ENCODE data around the gene KDM3B. TPM values are rescaled to one million over a fixed set of nuclear protein-coding genes. Genes with fewer than 3 reads are reported as not detected.

Gene KDM3B
- polyA plus RNA-seq, 1 of the 3 experiments (the other 2 are of a cell fraction): 22.4 TPM

DNA sequence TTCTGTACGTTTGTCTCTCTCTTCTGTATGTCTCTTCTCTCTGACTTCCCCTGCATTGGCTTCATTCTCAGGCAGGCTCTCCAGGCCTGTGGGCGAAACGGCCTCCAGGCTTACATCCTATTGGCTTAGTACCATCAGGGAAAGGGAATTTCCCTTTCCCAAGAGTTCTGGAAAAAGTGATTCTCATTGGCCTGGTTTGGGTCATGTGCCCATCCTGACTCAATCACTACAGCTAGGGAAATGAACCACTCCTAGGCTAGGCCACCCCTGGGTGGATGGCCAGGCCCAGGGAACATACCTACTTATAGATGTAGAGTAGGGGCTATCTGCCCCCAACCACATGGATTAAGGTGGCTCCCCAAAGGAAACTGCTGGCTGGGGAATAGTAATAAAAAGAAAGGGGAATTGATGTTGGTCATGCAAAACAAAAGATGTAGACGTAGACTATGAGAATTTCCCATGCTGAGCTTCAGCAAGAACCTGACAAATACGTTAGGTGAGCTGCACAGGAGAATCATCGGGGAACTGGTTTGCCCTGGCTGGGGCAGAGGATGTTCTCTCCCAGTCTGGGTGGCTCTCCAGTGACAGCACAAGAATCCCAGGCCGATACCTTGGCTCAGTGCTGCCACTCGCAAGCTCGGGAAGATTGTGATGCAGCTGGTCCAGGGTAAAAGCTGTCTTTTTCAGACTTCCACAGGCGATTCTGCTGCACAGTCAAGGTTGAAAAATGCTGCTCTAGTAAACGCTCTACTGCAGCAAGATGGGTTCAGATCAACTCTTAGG is 109.0 kb downstream of the KDM3B start:
- no peaks in the 10 kb centered on the region for H3K27me3 ChIP-seq (ENCODE audit: insufficient read depth)
- H3K9me2 ChIP-seq: no peaks in the 10 kb centered on the region
- peaks cover 10% of the 10 kb centered on the region for H4K20me1 ChIP-seq (ENCODE audit: insufficient read depth)
- H3K9me3 ChIP-seq: no peaks in the 10 kb centered on the region
- no peak overlapping the region; the same call in 1 of the 2 replicates for H2AFZ ChIP-seq (ENCODE audit: low read depth)
- 0 out of 2 replicates have a peak, but pooled peaks cover 8% of the 10 kb centered on the region for H3K79me2 ChIP-seq (ENCODE audit: insufficient read depth)
- H3K9ac ChIP-seq: no peak overlapping the region
- H3K36me3 ChIP-seq (replicated peaks in 1 of 2; ENCODE audit: control insufficient read depth in 1 of 2, insufficient read depth in 2 of 2, low read length in 1 of 2): no peaks in the 10 kb centered on the region
- no peak for TF ChIP-seq RFX5 (IDR thresholded peaks at IDR 0.05; ENCODE audit: low read length)
- TF ChIP-seq FOXJ3 (CRISPR knock-in tag; IDR thresholded peaks at IDR 0.05): no peak
- TF ChIP-seq, protein P1, sequence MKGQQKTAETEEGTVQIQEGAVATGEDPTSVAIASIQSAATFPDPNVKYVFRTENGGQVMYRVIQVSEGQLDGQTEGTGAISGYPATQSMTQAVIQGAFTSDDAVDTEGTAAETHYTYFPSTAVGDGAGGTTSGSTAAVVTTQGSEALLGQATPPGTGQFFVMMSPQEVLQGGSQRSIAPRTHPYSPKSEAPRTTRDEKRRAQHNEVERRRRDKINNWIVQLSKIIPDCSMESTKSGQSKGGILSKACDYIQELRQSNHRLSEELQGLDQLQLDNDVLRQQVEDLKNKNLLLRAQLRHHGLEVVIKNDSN (IDR thresholded peaks at IDR 0.05; ENCODE audit: borderline replicate concordance, low read depth): peak; percentile 85
- no peak overlapping the region for H3K4me2 ChIP-seq
- DNase-seq: no peak
- H3K4me1 ChIP-seq (ENCODE audit: control insufficient read depth in 1 of 2, insufficient read depth in 2 of 2, low read depth in 1 of 2, low read length in 1 of 2): peaks cover under 1 to 15% of the 10 kb centered on the region in 2 experiments; a peak in 1 of 4 replicates
- H3K4me3 ChIP-seq (ENCODE audit: low read depth in 2 of 2, low read length in 1 of 2): no peak overlapping the region
- H3K27ac ChIP-seq (ENCODE audit: low read depth in 2 of 2, low read length in 1 of 2): no peak overlapping the region
- POLR2A ChIA-PET: no interaction called here
- H3F3A ChIP-seq (replicated peaks; ENCODE audit: insufficient read depth): peaks cover 4% of the 10 kb centered on the region
- CTCF ChIA-PET: interaction anchor here (1.2 to 11.7 kb wide), 3 partner anchors 12 to 51 kb away, joined by 3 to 196 read pairs (median 131); no protein-coding TSS in a partner anchor
- WGBS (ENCODE audit: low lambda C conversion rate): 92% methylated on average over 11 of the region's 11 CpGs

DNA sequence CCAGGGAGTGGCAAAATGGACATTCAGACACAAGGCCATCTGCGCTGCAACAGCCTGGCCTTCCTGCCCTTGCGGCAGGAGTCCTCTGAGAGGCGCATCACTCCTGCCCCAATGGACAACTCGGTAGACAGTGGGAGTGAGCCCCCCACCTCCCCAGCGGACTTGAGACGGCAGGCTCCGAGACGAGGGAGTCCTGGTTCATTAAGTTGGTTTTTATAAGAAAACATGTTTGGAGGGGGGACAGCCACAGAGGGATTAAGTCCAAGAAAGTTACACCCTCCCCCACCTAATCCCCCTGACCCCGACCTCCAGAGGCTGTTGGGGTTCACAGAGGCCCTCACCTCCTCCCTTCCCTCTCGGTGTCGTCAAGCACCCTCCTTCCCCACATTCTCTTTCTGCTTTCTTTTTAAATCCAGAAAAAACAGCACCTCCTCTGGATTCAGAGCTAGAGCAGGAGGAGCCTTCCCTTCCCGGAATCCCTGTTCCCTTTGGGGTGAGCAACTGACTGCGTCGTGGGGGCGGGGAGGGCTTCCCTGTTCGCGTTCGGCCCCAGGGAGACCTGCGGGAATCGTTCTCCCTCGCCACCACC is 111.0 kb downstream of the KDM3B start:
- peaks cover 0 to 13% of the 10 kb centered on the region in 2 experiments for H3K36me3 ChIP-seq (replicated peaks in 1 of 2; ENCODE audit: control insufficient read depth in 1 of 2, insufficient read depth in 2 of 2, low read length in 1 of 2)
- TF ChIP-seq CHD2 (IDR thresholded peaks at IDR 0.05; ENCODE audit: low read length, partially characterized antibody) (peak; percentile 68), SIN3A (IDR thresholded peaks at IDR 0.05; ENCODE audit: borderline replicate concordance, low read depth, low read length) (no peak)
- H3K9me2 ChIP-seq: no peaks in the 10 kb centered on the region
- H3K27me3 ChIP-seq (ENCODE audit: insufficient read depth): no peaks in the 10 kb centered on the region
- peaks cover 12% of the 10 kb centered on the region; the same call in 1 of the 2 replicates for H3K79me2 ChIP-seq (ENCODE audit: insufficient read depth)
- peak overlapping the region; percentile 96 to 99 for H3K27ac ChIP-seq (ENCODE audit: low read depth in 2 of 2, low read length in 1 of 2)
- H3F3A ChIP-seq (replicated peaks; ENCODE audit: insufficient read depth): peaks cover 16% of the 10 kb centered on the region
- peak overlapping the region; percentile 81 to 83 for H3K4me3 ChIP-seq (ENCODE audit: low read depth in 2 of 2, low read length in 1 of 2)
- peaks cover 9 to 19% of the 10 kb centered on the region in 2 experiments; a peak in 1 of 4 replicates for H3K4me1 ChIP-seq (ENCODE audit: control insufficient read depth in 1 of 2, insufficient read depth in 2 of 2, low read depth in 1 of 2, low read length in 1 of 2)
- ChIA-PET POLR2A (interaction anchor here (1.8 to 3.2 kb wide), 4 partner anchors 14 to 80 kb away, joined by 12 to 22 read pairs (median 19); partner anchors contain the start of gene ETF1), CTCF (interaction anchor here (0.6 to 11.7 kb wide), 14 partner anchors 8 to 442 kb away, joined by 3 to 196 read pairs (median 6); partner anchors contain the start of gene KDM3B)
- WGBS (ENCODE audit: low lambda C conversion rate): 40% methylated on average over 17 of the region's 21 CpGs
- peak; percentile 56 for DNase-seq
- peak overlapping the region; percentile 97 for H3K9ac ChIP-seq
- H3K4me2 ChIP-seq: peak overlapping the region; percentile 98
- peaks cover 30% of the 10 kb centered on the region for H4K20me1 ChIP-seq (ENCODE audit: insufficient read depth)
- peak overlapping the region; percentile 89; the same call in 1 of the 2 replicates for H2AFZ ChIP-seq (ENCODE audit: low read depth)
- no peaks in the 10 kb centered on the region for H3K9me3 ChIP-seq

DNA sequence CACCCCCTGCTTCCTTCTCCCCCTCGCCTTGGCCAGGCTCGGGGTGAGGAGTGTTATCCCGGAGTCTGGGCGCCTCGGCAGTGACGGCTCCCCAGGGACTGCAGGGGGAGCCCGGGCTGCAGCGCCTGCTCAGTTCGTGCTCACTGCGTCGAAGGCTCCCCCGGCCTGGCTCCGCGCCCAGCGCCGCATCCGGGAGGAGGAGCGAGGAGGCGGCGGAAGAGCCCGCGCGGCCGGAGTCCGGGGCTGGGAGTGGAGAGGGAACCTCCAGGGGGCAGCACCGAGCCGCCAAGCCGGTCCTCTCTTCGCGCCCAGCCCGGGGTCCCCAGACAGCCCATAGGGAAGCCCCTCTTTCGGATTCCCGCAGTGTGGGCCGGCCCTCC is 111.5 kb downstream of the KDM3B start:
- H3K27me3 ChIP-seq (ENCODE audit: insufficient read depth): no peaks in the 10 kb centered on the region
- peak overlapping the region; percentile 81 to 83 for H3K4me3 ChIP-seq (ENCODE audit: low read depth in 2 of 2, low read length in 1 of 2)
- WGBS (ENCODE audit: low lambda C conversion rate): no CpG with 5 or more reads among the region's 34 CpGs
- peaks cover 34% of the 10 kb centered on the region for H4K20me1 ChIP-seq (ENCODE audit: insufficient read depth)
- peak overlapping the region; percentile 89; the same call in 1 of the 2 replicates for H2AFZ ChIP-seq (ENCODE audit: low read depth)
- peak overlapping the region; percentile 96 to 99 for H3K27ac ChIP-seq (ENCODE audit: low read depth in 2 of 2, low read length in 1 of 2)
- H3F3A ChIP-seq (replicated peaks; ENCODE audit: insufficient read depth): peaks cover 21% of the 10 kb centered on the region
- H3K9me2 ChIP-seq: no peaks in the 10 kb centered on the region
- H3K4me2 ChIP-seq: peak overlapping the region; percentile 98
- H3K4me1 ChIP-seq (ENCODE audit: control insufficient read depth in 1 of 2, insufficient read depth in 2 of 2, low read depth in 1 of 2, low read length in 1 of 2): peaks cover 9 to 19% of the 10 kb centered on the region in 2 experiments; a peak in 1 of 4 replicates
- ChIA-PET CTCF (interaction anchor here (0.6 to 11.7 kb wide), 25 partner anchors 9 to 939 kb away, joined by 3 to 196 read pairs (median 5); partner anchors contain the start of genes ETF1, KDM3B and SPATA24), POLR2A (interaction anchor here (1.5 to 3.2 kb wide), 5 partner anchors 14 to 79 kb away, joined by 4 to 22 read pairs (median 16); partner anchors contain the start of gene ETF1)
- H3K9me3 ChIP-seq: no peaks in the 10 kb centered on the region
- H3K36me3 ChIP-seq (replicated peaks in 1 of 2; ENCODE audit: control insufficient read depth in 1 of 2, insufficient read depth in 2 of 2, low read length in 1 of 2): peaks cover 0 to 13% of the 10 kb centered on the region in 2 experiments
- peak; percentile 95 for DNase-seq
- peaks cover 12% of the 10 kb centered on the region; the same call in 1 of the 2 replicates for H3K79me2 ChIP-seq (ENCODE audit: insufficient read depth)
- H3K9ac ChIP-seq: peak overlapping the region; percentile 97
- peak; percentile 64 for TF ChIP-seq RAD21 (IDR thresholded peaks at IDR 0.05; ENCODE audit: low read length)
- no peak; the same call in 1 of the 2 replicates for TF ChIP-seq TCF12 (IDR thresholded peaks at IDR 0.05)
- TF ChIP-seq, protein P2, sequence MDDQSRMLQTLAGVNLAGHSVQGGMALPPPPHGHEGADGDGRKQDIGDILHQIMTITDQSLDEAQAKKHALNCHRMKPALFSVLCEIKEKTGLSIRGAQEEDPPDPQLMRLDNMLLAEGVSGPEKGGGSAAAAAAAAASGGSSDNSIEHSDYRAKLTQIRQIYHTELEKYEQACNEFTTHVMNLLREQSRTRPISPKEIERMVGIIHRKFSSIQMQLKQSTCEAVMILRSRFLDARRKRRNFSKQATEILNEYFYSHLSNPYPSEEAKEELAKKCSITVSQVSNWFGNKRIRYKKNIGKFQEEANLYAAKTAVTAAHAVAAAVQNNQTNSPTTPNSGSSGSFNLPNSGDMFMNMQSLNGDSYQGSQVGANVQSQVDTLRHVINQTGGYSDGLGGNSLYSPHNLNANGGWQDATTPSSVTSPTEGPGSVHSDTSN (IDR thresholded peaks at IDR 0.05): 0 out of 2 replicates have a peak, but pooled peaks have one; percentile 18
- TF ChIP-seq POLR2AphosphoS5 (IDR thresholded peaks at IDR 0.05; ENCODE audit: low read depth, low read length): peak; percentile 81
- TF ChIP-seq RCOR1 (IDR thresholded peaks at IDR 0.05; ENCODE audit: low read length): no peak
- TF ChIP-seq, protein P1 (IDR thresholded peaks at IDR 0.05; ENCODE audit: borderline replicate concordance, low read depth): no peak
- TF ChIP-seq MXI1 (IDR thresholded peaks at IDR 0.05; ENCODE audit: low read depth, low read length): no peak
- TF ChIP-seq ELF1 (IDR thresholded peaks at IDR 0.05): no peak; the same call in 1 of the 2 replicates
- TF ChIP-seq SMC3 (IDR thresholded peaks at IDR 0.05; ENCODE audit: low read depth, low read length): peak; percentile 55
- no peak for TF ChIP-seq FOXM1 (IDR thresholded peaks at IDR 0.05; ENCODE audit: low read depth)

All from SK-N-SH (cell line).